Hepatocyte (in vitro differentiated cells): ENCODE measurements around the gene HSPA5. TPM values are rescaled to one million over a fixed set of nuclear protein-coding genes. Genes with fewer than 3 reads are reported as not detected.

Experiments used
- DNase-seq: peaks from one replicate; pipeline ENCODE4 v3.0.0-alpha.2; 2016; ENCODE audit warnings: low spot score
- H2AFZ ChIP-seq: fragments of 200-600 bp; sonication (generic); 2 replicates; pipeline ENCODE4 v1.6.0; 2016; ENCODE audit warnings: antibody characterized with exemption, mild to moderate bottlenecking
- H3K27ac ChIP-seq: fragments of 200-600 bp; sonication (generic); 2 replicates; pipeline ENCODE4 v1.5.1; 2016; ENCODE audit warnings: mild to moderate bottlenecking
- H3K27me3 ChIP-seq: fragments of 200-600 bp; sonication (generic); 2 replicates; pipeline ENCODE4 v1.6.1; 2016
- H3K36me3 ChIP-seq: fragments of 200-600 bp; sonication (generic); replicated peaks from 2 replicates; pipeline ENCODE4 v1.5.1; 2016; ENCODE audit warnings: low read depth; ENCODE audit not compliant: insufficient read depth
- H3K4me1 ChIP-seq: fragments of 200-600 bp; sonication (generic); 2 replicates; pipeline ENCODE4 v1.5.1; 2016; ENCODE audit warnings: mild to moderate bottlenecking, moderate library complexity; ENCODE audit not compliant: insufficient read depth
- H3K4me2 ChIP-seq: fragments of 200-600 bp; sonication (generic); 2 replicates; pipeline ENCODE4 v1.6.0; 2016
- H3K4me3 ChIP-seq: fragments of 200-600 bp; sonication (generic); 2 replicates; pipeline ENCODE4 v1.5.1; 2016; ENCODE audit warnings: mild to moderate bottlenecking
- H3K79me2 ChIP-seq: fragments of 200-600 bp; sonication (generic); 2 replicates; pipeline ENCODE4 v1.6.0; 2017; ENCODE audit warnings: mild to moderate bottlenecking
- H3K9me2 ChIP-seq: fragments of 200-600 bp; sonication (generic); replicated peaks from 2 replicates; pipeline ENCODE4 v1.6.0; 2017; ENCODE audit warnings: mild to moderate bottlenecking; ENCODE audit not compliant: insufficient read depth
- H3K9me3 ChIP-seq: fragments of 200-600 bp; sonication (generic); 2 replicates; pipeline ENCODE4 v1.5.1; 2016; ENCODE audit warnings: low read depth, mild to moderate bottlenecking
- H4K20me1 ChIP-seq: fragments of 200-600 bp; sonication (generic); 2 replicates; pipeline ENCODE4 v1.6.0; 2016; ENCODE audit warnings: mild to moderate bottlenecking; ENCODE audit not compliant: insufficient read depth, poor library complexity, severe bottlenecking
- EZH2 ChIP-seq: fragments of 200-600 bp; sonication (generic); IDR thresholded peaks from 2 replicates; pipeline ENCODE4 v1.6.1; 2016; ENCODE audit warnings: antibody characterized with exemption, mild to moderate bottlenecking, borderline replicate concordance
- EZH2phosphoT487 ChIP-seq: fragments of 200-600 bp; sonication (generic); IDR thresholded peaks from one replicate; pipeline ENCODE4 v1.6.1; 2018; ENCODE audit warnings: antibody characterized with exemption, mild to moderate bottlenecking, low read depth, moderate library complexity; ENCODE audit not compliant: unreplicated experiment, severe bottlenecking
- WGBS: methylation state at CpG from one replicate; pipeline ENCODE4 v1.1.6; 2016; ENCODE audit warnings: low lambda C conversion rate; ENCODE audit errors: missing lambda C conversion rate; 5-methylcytosine and 5-hydroxymethylcytosine counted together
- polyA plus RNA-seq: library from polyadenylated mRNA; unstranded; fragments of >200 nt; fragmentation: Nextera tagmentation; extraction: Ambion mirVana; gene quantifications from 2 replicates; pipeline ENCODE4 v1.2.1, GENCODE V29; 2016
- total RNA-seq: library from RNA; depleted of rRNA; stranded (reverse); fragments of >200 nt; gene quantifications from 2 replicates; pipeline ENCODE4 v1.2.3, GENCODE V29; 2014
- TF ChIP-seq, protein P1 (sequence below): fragments of 200-600 bp; sonication (generic); IDR thresholded peaks from 2 replicates; pipeline ENCODE4 v1.5.1; 2016; ENCODE audit warnings: antibody characterized with exemption, mild to moderate bottlenecking; ENCODE audit not compliant: poor library complexity

HSPA5 gene
- total and polyA plus RNA-seq, 2 experiments from 2014 or later = 239 to 881 TPM

DNA sequence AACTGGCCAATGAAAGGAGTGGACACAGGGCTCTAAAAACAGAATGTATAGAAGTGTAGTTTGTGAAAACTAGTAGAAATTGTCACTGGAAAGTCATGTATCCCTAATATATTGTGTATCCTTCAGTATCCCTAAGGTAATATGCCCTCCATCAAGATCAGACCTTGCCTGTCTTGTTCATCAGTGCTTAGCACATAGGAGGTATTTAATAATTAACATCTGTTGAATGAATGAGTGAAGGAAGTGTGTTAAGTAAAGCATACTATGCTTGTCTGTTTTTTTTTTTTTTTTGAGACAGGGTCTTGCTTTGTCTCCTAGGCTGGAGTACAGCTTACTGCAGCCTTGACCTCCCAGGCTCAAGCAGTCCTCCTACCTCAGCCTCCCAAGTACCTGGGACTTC is 36.3 kb upstream of the HSPA5 start:
- TF ChIP-seq EZH2phosphoT487 (no peak), EZH2 (no peak)
- TF ChIP-seq, protein P1, sequence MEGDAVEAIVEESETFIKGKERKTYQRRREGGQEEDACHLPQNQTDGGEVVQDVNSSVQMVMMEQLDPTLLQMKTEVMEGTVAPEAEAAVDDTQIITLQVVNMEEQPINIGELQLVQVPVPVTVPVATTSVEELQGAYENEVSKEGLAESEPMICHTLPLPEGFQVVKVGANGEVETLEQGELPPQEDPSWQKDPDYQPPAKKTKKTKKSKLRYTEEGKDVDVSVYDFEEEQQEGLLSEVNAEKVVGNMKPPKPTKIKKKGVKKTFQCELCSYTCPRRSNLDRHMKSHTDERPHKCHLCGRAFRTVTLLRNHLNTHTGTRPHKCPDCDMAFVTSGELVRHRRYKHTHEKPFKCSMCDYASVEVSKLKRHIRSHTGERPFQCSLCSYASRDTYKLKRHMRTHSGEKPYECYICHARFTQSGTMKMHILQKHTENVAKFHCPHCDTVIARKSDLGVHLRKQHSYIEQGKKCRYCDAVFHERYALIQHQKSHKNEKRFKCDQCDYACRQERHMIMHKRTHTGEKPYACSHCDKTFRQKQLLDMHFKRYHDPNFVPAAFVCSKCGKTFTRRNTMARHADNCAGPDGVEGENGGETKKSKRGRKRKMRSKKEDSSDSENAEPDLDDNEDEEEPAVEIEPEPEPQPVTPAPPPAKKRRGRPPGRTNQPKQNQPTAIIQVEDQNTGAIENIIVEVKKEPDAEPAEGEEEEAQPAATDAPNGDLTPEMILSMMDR = no peak
- no peak overlapping the region for H3K4me3 ChIP-seq
- no peaks in the 10 kb centered on the region for H3K27me3 ChIP-seq
- H3K4me1 ChIP-seq = peaks cover 9% of the 10 kb centered on the region
- H2AFZ ChIP-seq = no peak overlapping the region
- H3K9me2 ChIP-seq = no peaks in the 10 kb centered on the region
- DNase-seq = no peak
- no peaks in the 10 kb centered on the region for H3K36me3 ChIP-seq
- no peak overlapping the region for H3K27ac ChIP-seq
- H3K9me3 ChIP-seq = no peaks in the 10 kb centered on the region
- peaks cover 8% of the 10 kb centered on the region for H4K20me1 ChIP-seq
- no peak overlapping the region for H3K4me2 ChIP-seq
- peaks cover 94% of the 10 kb centered on the region for H3K79me2 ChIP-seq

DNA sequence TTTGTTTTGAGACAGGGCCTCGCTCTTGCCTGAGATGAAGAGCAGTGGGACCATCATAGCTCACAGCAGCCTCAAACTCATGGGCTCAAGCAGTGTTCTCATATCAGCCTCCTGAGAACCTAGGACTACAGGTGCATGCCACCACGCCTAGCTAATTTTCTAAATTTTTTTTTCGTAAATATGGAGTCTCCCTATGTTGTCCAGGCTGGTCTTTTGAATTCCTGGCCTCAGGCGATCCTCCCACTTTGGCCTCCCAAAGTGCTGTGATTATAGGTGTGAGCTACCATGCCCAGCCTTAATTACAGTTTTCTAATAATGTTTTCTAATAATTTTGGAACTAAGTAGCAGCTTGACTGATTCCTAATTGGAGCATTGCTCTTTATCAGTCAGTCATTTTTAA is 35.6 kb upstream of the HSPA5 start:
- WGBS = 97% methylated on average over 4 of the region's 4 CpGs
- H3K36me3 ChIP-seq = no peaks in the 10 kb centered on the region
- H3K4me1 ChIP-seq = peaks cover 13% of the 10 kb centered on the region
- H3K27me3 ChIP-seq = no peaks in the 10 kb centered on the region
- DNase-seq = no peak
- no peak overlapping the region for H3K27ac ChIP-seq
- H3K4me3 ChIP-seq = no peak overlapping the region
- H3K9me2 ChIP-seq = no peaks in the 10 kb centered on the region
- H3K9me3 ChIP-seq = no peaks in the 10 kb centered on the region
- TF ChIP-seq, protein P1 = no peak
- no peak for TF ChIP-seq EZH2
- no peak for TF ChIP-seq EZH2phosphoT487
- no peak overlapping the region for H3K4me2 ChIP-seq
- H2AFZ ChIP-seq = no peak overlapping the region
- H4K20me1 ChIP-seq = peaks cover 8% of the 10 kb centered on the region
- H3K79me2 ChIP-seq = peaks cover 92% of the 10 kb centered on the region

DNA sequence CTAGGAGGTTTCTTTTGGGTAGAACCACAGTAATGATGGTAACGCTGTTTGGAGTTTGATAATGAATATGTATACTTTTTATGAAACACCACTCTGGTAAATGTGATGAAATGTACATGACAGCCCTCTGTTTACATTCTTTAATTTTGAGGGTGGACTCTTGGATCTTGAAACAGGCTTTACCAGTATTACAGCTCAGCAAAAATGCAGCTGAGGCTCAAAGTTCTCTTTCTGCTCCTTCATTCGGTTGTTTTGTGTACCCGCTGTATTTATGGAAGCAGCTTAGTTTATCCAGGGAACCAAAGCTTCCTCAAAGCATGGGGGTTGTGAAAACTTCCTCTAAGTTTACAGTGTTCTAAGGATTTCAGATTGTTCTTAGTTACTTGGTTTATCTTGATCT is 31.6 kb upstream of the HSPA5 start:
- Histone ChIP-seq H4K20me1 (peaks cover 5% of the 10 kb centered on the region), H3K4me2 (peak overlapping the region; percentile 64), H3K9me2 (no peaks in the 10 kb centered on the region), H3K79me2 (peaks cover 92% of the 10 kb centered on the region), H2AFZ (no peak overlapping the region), H3K4me1 (peaks cover 23% of the 10 kb centered on the region), H3K36me3 (no peaks in the 10 kb centered on the region), H3K4me3 (no peak overlapping the region), H3K27me3 (no peaks in the 10 kb centered on the region), H3K27ac (peak overlapping the region; percentile 40), H3K9me3 (no peaks in the 10 kb centered on the region)
- 29% methylated on average over 3 of the region's 3 CpGs for WGBS
- TF ChIP-seq, protein P1 = no peak
- TF ChIP-seq EZH2 (no peak), EZH2phosphoT487 (no peak)
- peak; percentile 58 for DNase-seq

DNA sequence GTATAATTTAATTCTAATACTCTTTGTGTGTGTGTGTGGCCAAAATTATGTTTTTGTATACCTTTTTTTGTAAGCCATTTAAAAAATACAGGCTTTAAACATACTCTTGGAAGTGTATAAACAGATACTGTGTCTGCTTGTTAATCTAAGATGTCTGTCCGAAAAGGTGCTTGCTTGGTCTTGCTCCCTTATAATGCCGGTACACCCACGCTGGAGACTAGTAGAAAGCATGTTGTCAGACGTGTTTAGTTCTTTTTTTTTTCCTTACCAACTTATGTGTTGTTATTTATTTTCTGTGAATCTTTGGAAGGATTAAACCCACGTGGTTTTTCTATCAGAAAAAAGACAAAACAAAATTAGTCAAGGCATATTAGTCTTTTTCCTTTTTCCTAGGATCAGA is 29.9 kb upstream of the HSPA5 start:
- Histone ChIP-seq H4K20me1 (peaks cover 5% of the 10 kb centered on the region), H3K4me1 (peaks cover 23% of the 10 kb centered on the region), H3K4me2 (no peak overlapping the region), H3K27me3 (no peaks in the 10 kb centered on the region), H3K9me3 (no peaks in the 10 kb centered on the region), H3K27ac (peak overlapping the region; percentile 16), H3K79me2 (peaks cover 91% of the 10 kb centered on the region), H3K4me3 (no peak overlapping the region), H3K36me3 (no peaks in the 10 kb centered on the region), H2AFZ (no peak overlapping the region), H3K9me2 (no peaks in the 10 kb centered on the region)
- TF ChIP-seq, protein P1 = no peak
- TF ChIP-seq EZH2 = no peak
- TF ChIP-seq EZH2phosphoT487 = no peak
- WGBS = 84% methylated on average over 5 of the region's 5 CpGs
- no peak for DNase-seq
